HG03575 (cell line): Measurements from ENCODE around the gene PTPRD.

Experiments
- ATAC-seq: cut with Tn5 transposase; IDR thresholded peaks from one replicate; pipeline ENCODE4 v1.9.1; 2021; ENCODE audit not compliant: unreplicated experiment, insufficient number of reproducible peaks, low FRiP score; ENCODE audit errors: extremely low read depth

PTPRD gene

GRCh38 chr9:8781458-8781857, 1831.3 kb downstream of the PTPRD start:
- ATAC-seq: no peak

- ATAC-seq: no peak
Observed at GRCh38 chr9:8780386-8780785, 1832.4 kb downstream of the PTPRD start.

- ATAC-seq: no peak
Observed at GRCh38 chr9:8779478-8779877, 1833.3 kb downstream of the PTPRD start.

DNA sequence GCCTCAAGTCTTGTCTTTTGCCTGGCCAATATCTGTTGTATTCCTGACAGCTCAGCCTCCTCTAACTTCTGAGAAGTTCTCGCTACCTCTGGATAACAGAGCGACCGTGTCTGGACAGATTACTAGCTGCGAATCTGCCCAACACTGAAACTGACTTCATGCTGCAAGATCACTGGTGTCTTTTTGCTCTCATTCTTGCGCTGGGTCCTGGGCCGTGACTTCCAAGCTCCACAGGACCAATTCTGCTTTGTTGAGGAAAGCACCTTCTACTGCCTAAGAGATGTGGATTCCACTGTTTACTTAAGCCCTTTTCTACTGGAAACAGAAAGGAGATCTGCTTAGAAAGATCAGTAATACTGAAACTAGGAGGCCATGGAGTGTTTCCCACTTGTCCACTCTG, 1834.4 kb downstream of the PTPRD start:
- ATAC-seq: no peak

DNA sequence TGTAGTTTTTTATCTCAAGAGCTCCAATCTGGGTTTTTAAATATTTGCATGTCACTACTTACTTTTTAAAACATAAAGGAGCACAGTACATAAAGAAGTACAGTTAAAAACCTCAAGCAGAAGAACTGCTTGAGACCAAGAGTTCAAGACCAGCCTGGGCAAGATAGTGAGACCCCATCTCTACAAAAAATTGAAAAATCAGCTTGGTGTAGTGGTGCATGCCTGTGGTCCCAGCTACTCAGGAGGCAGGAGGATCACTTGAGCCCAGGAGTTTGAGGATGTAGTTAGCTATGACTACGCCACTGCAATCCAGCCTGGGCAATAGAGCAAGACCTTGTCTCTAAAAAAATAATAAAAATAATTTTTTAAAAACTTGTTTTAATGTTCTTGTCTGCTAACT, 1840.5 kb downstream of the PTPRD start:
- ATAC-seq: no peak

GRCh38 chr9:8769153-8769552, 1843.6 kb downstream of the PTPRD start:
- ATAC-seq: no peak

GRCh38 chr9:8766096-8766495, 1846.7 kb downstream of the PTPRD start:
- ATAC-seq: no peak

- ATAC-seq: no peak
Observed at GRCh38 chr9:8764051-8764450, 1848.8 kb downstream of the PTPRD start.

- ATAC-seq: no peak
Observed at GRCh38 chr9:8762479-8763085, 1850.2 kb downstream of the PTPRD start.

DNA sequence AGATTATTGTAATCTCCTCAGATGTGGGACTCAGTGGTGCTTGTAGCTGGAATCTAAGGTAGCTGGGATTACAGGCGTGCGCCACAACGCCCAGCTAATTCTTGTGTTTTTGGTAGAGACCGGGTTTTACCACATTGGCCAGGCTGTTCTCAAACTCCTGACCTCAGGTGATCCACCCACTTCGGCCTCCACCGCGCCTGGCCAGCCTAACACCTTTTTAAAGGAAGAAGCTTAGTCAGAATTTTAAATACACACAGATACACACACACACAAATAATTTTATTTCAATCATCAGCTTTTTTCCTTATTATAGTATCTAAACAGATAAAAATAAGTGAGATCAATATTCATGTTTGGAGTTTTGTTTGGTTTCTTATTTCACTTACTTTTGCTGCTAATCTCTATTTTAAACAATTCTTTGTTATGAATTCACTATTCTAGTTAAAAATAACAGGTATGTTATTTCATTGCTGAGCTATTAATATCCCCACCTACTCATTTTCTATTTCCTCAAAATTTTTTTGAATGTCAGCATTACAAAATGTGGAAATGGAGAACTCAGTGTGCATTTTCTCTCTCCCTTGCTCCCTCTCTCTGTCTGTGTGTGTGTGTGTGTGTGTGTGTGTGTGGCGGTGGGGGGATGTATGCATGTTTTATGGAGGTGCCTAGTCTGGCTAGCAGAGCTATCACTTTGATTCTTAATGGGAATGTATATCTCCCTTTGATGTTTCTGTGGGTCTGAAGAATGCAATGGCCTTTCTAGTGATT, 1852.6 kb downstream of the PTPRD start:
- ATAC-seq: no peak

DNA sequence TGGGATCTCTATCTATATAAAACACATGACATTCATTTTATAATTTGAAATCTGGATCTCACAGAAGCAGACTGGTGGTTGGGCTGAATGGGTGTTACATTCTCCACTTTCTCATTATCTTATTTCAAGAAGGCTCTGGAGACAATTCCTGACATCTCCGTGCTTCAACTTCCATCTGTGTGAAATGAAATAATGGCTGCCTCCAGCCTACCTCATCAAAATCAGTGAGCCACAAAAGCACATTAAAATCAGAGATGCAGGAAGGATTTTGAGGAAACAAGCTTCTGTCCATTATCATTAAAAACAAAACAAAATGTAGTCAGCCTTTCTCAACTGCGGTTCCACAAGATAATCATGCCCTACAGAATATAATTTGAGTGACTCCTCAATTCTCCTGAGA, 1854.9 kb downstream of the PTPRD start:
- no peak for ATAC-seq

DNA sequence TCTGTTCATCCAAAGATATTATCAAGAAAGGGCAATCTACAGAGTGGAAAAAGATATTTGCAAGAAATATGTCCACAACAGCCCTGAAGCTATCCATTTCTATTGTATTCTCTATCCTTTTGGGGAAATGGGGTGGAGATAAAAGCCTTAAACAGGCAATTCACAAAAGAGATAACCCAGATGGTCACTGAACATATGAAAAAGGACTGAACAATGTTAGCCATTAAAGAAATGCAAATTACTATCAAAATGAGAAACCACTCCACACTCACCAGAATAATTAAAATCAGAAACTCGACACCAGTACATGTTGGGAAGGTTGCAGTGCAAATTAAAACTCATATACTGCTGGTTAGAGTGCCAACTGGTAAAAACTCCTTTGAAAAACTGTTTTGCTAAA, 1858.1 kb downstream of the PTPRD start:
- ATAC-seq: no peak

- ATAC-seq: no peak
Observed at GRCh38 chr9:8751406-8751930, 1861.3 kb downstream of the PTPRD start.

- ATAC-seq: no peak
Observed at GRCh38 chr9:8750639-8751051, 1862.2 kb downstream of the PTPRD start.

GRCh38 chr9:8745347-8745746, 1867.5 kb downstream of the PTPRD start:
- ATAC-seq: no peak

- ATAC-seq: no peak
Observed at GRCh38 chr9:8738945-8739344, 1873.9 kb downstream of the PTPRD start.

- no peak for ATAC-seq
Observed at GRCh38 chr9:8736805-8737204, 1876.0 kb downstream of the PTPRD start.

DNA sequence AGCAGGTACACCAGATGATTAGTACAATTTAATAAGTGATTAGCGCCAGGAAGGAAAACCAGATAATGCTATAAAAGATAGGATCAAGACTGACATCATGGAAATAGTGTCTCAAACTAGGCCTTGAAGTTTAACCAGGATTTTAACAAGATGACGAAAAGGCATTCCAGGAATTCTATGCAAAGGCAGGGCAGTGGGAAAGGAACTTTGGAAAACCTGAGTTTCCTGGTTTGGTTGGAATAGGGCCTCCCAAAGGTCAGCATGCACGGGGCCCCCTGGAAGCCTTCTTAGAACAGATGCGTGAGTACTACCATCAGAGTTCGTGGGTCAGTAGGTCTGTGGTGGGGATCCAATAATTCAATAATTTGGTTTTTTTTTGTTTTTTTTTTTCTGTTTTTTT, 1878.0 kb downstream of the PTPRD start:
- no peak for ATAC-seq

DNA sequence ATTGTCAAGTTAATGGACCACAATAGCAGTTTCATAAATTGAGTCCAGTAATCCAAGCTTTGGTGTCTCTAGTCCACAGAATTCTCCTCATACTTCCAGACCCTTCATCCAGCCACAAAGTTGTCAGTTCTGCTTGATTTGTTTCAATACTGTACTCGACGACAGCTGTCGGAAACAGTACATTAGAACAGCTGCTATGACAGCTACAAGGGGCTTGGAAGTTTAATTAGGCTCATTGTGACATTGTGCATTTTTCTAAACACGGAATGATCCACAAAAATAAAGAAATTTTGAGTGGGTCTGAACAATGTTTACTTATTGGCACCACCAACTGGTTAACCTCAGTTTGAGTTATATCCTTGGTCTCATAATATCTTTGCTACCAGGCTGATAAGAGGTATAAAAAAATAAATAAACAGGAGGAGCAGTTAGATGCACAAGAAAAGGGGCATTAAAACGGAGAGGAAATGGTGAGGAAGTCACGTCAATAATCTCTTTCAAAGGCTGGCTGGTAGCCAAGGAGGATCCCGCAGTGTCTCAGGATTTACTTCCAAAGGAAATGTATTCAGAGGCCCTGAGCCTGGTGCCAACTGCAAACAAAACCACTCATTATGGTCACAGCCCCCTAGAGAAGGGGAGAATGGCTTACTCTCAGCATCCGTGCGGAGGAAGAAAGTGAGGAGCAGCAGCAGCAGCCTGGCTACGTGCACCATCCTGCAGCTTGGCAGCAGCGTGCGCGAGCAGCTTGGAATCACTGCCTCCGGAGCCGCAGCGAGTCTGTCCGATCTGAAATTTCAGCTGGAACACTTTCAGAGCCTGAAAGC, 1879.5 kb downstream of the PTPRD start:
- no peak for ATAC-seq
